Ovary (tissue), 3 donors: ENCODE results near the gene CDKAL1.

Experiments
- CTCF ChIP-seq, 3 donors: fragments of 450-650 bp in 2 of 3; fragments of 200-600 bp in 1 of 3; IDR thresholded peaks; one replicate each; pipeline versions ENCODE4 v1.5.1 to v1.8.0; 2016 to 2022; ENCODE audit warnings: antibody characterized with exemption in 3 of 3, mild to moderate bottlenecking in 1 of 3
- POLR2A ChIP-seq: fragments of 450-650 bp; IDR thresholded peaks from one replicate; pipeline ENCODE4 v1.6.1; 2017; ENCODE audit warnings: antibody characterized with exemption, mild to moderate bottlenecking, moderate library complexity
- donor health status: DM: no; HTN: no; CAD: no.

GRCh38 chr6:21118216-21118780 lies 584.0 kb downstream of the CDKAL1 start:
- TF ChIP-seq CTCF (IDR thresholded peaks at IDR 0.05), result no peak
- TF ChIP-seq POLR2A, result no peak
